AG10803 (cell line): ENCODE results near the gene AOC1.

ENCODE experiments used
- DNase-seq: peaks from one replicate; pipeline ENCODE4 v3.0.0; 2010; ENCODE audit warnings: low read depth
- H3K4me3 ChIP-seq: 2 replicates; pipeline ENCODE4 v1.5.1; 2011; ENCODE audit warnings: mild to moderate bottlenecking, low read length, control low read depth
- CTCF ChIP-seq: conservative IDR thresholded peaks from 2 replicates; pipeline ENCODE4 v1.5.1; 2011; ENCODE audit warnings: mild to moderate bottlenecking, low read length, control low read depth, inconsistent platforms

AOC1 gene

GRCh38 chr7:150814328-150815001 lies 37.9 kb upstream of the AOC1 start:
- no peak overlapping the region for H3K4me3 ChIP-seq
- TF ChIP-seq CTCF, result no peak
- DNase-seq, result no peak

- no peak for TF ChIP-seq CTCF
- DNase-seq, result no peak
- no peak overlapping the region for H3K4me3 ChIP-seq
Measured at GRCh38 chr7:150818971-150819370, 33.3 kb upstream of the AOC1 start.

- no peak overlapping the region for H3K4me3 ChIP-seq
- DNase-seq, result no peak
- TF ChIP-seq CTCF, result no peak
Measured at GRCh38 chr7:150820148-150820547, 32.2 kb upstream of the AOC1 start.

GRCh38 chr7:150820578-150821198 lies 31.6 kb upstream of the AOC1 start:
- H3K4me3 ChIP-seq, result no peak overlapping the region
- DNase-seq, result no peak
- TF ChIP-seq CTCF, result no peak

- no peak for TF ChIP-seq CTCF
- DNase-seq, result no peak
- no peak overlapping the region for H3K4me3 ChIP-seq
Measured at GRCh38 chr7:150823043-150823442, 29.3 kb upstream of the AOC1 start.

GRCh38 chr7:150823484-150824126 lies 28.7 kb upstream of the AOC1 start:
- no peak overlapping the region for H3K4me3 ChIP-seq
- no peak for DNase-seq
- no peak for TF ChIP-seq CTCF
